Endodermal cell (in vitro differentiated cells): Measurements from ENCODE around the gene KRT5. TPM values are rescaled to one million over a fixed set of nuclear protein-coding genes. Genes with fewer than 3 reads are reported as not detected.

Source experiments
- DNase-seq: peaks from one replicate; pipeline ENCODE4 v3.0.0-alpha.2; 2017
- H3K27ac ChIP-seq: 2 replicates; pipeline ENCODE4 v1.5.1; 2013; ENCODE audit warnings: mild to moderate bottlenecking, low read depth, low read length, moderate library complexity
- H3K27me3 ChIP-seq: 2 replicates; pipeline ENCODE4 v1.6.1; 2013; ENCODE audit warnings: mild to moderate bottlenecking, low read length, moderate library complexity; ENCODE audit not compliant: insufficient read depth, control insufficient read depth, poor library complexity, severe bottlenecking
- H3K36me3 ChIP-seq: 2 replicates; pipeline ENCODE4 v1.7.0; 2013; ENCODE audit warnings: mild to moderate bottlenecking, low read length, moderate library complexity; ENCODE audit not compliant: control insufficient read depth, insufficient read depth
- H3K4me1 ChIP-seq: one replicate; pipeline ENCODE4 v1.7.0; 2013; ENCODE audit warnings: low read length; ENCODE audit not compliant: control insufficient read depth, insufficient read depth
- H3K4me3 ChIP-seq: 2 replicates; pipeline ENCODE4 v1.5.1; 2013; ENCODE audit warnings: mild to moderate bottlenecking, low read length, moderate library complexity
- H3K9ac ChIP-seq: 2 replicates; pipeline ENCODE4 v1.6.1; 2013; ENCODE audit warnings: mild to moderate bottlenecking, low read length, moderate library complexity; ENCODE audit not compliant: poor library complexity, severe bottlenecking; ENCODE audit errors: extremely low read depth
- H3K9me3 ChIP-seq: 2 replicates; pipeline ENCODE4 v1.6.1; 2013; ENCODE audit warnings: mild to moderate bottlenecking, low read length, moderate library complexity; ENCODE audit not compliant: control insufficient read depth
- H3K27ac Mint-ChIP-seq: 2 replicates; pipeline ENCODE4 v1.8.0; 2020; ENCODE audit warnings: mixed read lengths
- H3K27me3 Mint-ChIP-seq: 2 replicates; pipeline ENCODE4 v1.8.0; 2021; ENCODE audit warnings: mild to moderate bottlenecking, mixed read lengths; ENCODE audit not compliant: insufficient read depth
- H3K36me3 Mint-ChIP-seq: 2 replicates; pipeline ENCODE4 v1.8.0; 2020; ENCODE audit warnings: low read depth, mixed read lengths
- H3K4me1 Mint-ChIP-seq: 2 replicates; pipeline ENCODE4 v1.8.0; 2020; ENCODE audit warnings: mixed read lengths
- H3K4me3 Mint-ChIP-seq: 2 replicates; pipeline ENCODE4 v1.8.0; 2020; ENCODE audit warnings: mild to moderate bottlenecking, moderate library complexity, mixed read lengths
- H3K9me3 Mint-ChIP-seq: 2 replicates; pipeline ENCODE4 v1.8.0; 2020; ENCODE audit warnings: mild to moderate bottlenecking, mixed read lengths
- WGBS, 2 experiments: methylation state at CpG; one replicate each; pipeline versions ENCODE4 v1.1.5 to v1.1.7; 2013; ENCODE audit warnings: missing lambda C conversion rate in 2 of 2, mixed read lengths in 1 of 2; ENCODE audit not compliant: insufficient coverage in 1 of 2, insufficient read length in 1 of 2; 5-methylcytosine and 5-hydroxymethylcytosine counted together
- total RNA-seq, 2 donors: library from RNA; stranded (reverse); fragmentation: NEBNext Ultra II Directional in 1 of 2; extraction: Animal tissue kit (Norgen Biotek cat#: 25700) in 1 of 2; gene quantifications; 2 replicates in 1 of 2; 3 replicates in 1 of 2; pipeline ENCODE4 v1.2.1, GENCODE V29; 2021
- TF ChIP-seq, protein P1 (sequence below): fragments of 200-600 bp; sonication (generic); conservative IDR thresholded peaks from 2 replicates; pipeline ENCODE4 v1.5.0; 2021; ENCODE audit warnings: antibody characterized with exemption, mild to moderate bottlenecking

KRT5 gene
- total RNA-seq, 2 donors from 2014 or later = not detected

DNA sequence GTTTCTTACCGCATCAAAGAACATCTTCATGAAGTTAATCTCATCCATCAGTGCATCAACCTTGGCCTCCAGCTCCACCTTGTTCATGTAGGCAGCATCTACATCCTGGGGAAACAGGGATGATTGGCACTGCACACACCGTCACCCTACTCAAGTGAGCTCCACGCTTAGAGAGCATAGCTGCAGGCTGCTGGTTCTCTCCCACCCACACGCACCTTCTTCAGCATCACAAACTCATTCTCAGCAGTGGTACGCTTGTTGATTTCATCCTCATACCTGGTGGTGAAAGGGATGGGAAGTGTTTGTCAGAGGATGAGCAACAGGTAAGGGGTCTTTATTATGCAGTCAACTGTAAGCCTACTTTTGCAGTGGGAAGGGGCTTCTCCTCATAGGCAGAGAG, 2.3 kb downstream of the KRT5 start:
- Histone ChIP-seq H3K27ac (no peak overlapping the region), H3K4me1 (peaks cover 7% of the 10 kb centered on the region), H3K4me3 (no peak overlapping the region), H3K36me3 (no peaks in the 10 kb centered on the region), H3K9me3 (no peaks in the 10 kb centered on the region), H3K9ac (no peak overlapping the region), H3K27me3 (no peaks in the 10 kb centered on the region)
- Mint-ChIP-seq H3K27ac (no peak overlapping the region), H3K27me3 (peaks cover 2% of the 10 kb centered on the region), H3K4me3 (no peak overlapping the region), H3K4me1 (peaks cover 23% of the 10 kb centered on the region), H3K9me3 (no peaks in the 10 kb centered on the region), H3K36me3 (no peaks in the 10 kb centered on the region)
- DNase-seq = no peak
- 90 to 95% methylated on average over 4 to 5 of the region's 5 CpGs for WGBS, 2 experiments
- TF ChIP-seq, protein P1, sequence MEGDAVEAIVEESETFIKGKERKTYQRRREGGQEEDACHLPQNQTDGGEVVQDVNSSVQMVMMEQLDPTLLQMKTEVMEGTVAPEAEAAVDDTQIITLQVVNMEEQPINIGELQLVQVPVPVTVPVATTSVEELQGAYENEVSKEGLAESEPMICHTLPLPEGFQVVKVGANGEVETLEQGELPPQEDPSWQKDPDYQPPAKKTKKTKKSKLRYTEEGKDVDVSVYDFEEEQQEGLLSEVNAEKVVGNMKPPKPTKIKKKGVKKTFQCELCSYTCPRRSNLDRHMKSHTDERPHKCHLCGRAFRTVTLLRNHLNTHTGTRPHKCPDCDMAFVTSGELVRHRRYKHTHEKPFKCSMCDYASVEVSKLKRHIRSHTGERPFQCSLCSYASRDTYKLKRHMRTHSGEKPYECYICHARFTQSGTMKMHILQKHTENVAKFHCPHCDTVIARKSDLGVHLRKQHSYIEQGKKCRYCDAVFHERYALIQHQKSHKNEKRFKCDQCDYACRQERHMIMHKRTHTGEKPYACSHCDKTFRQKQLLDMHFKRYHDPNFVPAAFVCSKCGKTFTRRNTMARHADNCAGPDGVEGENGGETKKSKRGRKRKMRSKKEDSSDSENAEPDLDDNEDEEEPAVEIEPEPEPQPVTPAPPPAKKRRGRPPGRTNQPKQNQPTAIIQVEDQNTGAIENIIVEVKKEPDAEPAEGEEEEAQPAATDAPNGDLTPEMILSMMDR = no peak

DNA sequence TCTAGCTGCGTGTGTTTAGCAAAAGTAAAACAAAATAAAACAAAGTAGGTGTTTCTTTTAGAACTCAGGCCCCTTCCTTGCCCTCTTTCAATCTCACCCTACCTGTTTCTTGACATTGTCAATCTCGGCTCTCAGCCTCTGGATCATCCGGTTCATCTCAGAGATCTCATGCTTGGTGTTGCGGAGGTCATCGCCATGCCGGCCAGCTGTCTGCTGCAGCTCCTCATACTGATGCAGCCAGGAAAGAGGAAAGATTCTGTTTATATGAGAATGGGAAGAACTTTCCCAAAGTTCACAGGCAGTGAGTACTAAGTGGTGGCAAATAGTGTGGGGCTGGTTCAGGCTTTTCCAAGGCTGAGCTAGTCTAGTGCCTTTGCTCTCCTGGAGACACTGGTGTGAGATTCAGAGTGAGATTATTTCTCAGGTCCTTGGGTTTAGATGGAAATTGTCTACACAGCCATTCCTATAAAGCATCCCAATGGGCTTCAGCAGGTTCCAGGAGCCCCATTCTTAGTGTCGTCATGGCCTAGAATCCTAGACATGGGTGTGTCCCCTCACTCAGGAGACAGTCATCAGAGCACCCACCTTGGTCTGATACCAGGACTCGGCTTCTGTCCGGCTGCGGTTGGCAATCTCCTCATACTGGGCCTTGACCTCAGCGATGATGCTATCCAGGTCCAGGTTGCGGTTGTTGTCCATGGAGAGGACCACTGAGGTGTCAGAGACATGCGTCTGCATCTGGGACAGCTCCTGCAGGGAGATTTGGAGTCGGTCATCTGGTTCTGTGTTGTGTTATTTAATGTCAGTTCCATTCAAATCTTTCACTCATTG, 3.0 kb downstream of the KRT5 start:
- Histone ChIP-seq H3K36me3 (no peaks in the 10 kb centered on the region), H3K4me3 (no peak overlapping the region), H3K27ac (no peak overlapping the region), H3K9ac (no peak overlapping the region), H3K4me1 (peaks cover 7% of the 10 kb centered on the region), H3K27me3 (no peaks in the 10 kb centered on the region), H3K9me3 (no peaks in the 10 kb centered on the region)
- Mint-ChIP-seq H3K4me1 (peaks cover 18% of the 10 kb centered on the region), H3K27me3 (peaks cover 2% of the 10 kb centered on the region), H3K36me3 (no peaks in the 10 kb centered on the region), H3K9me3 (no peaks in the 10 kb centered on the region), H3K27ac (no peak overlapping the region), H3K4me3 (no peak overlapping the region)
- TF ChIP-seq, protein P1 = no peak
- DNase-seq = peak; percentile 35
- WGBS, 2 experiments = 83 to 94% methylated on average over 1 to 14 of the region's 14 CpGs

DNA sequence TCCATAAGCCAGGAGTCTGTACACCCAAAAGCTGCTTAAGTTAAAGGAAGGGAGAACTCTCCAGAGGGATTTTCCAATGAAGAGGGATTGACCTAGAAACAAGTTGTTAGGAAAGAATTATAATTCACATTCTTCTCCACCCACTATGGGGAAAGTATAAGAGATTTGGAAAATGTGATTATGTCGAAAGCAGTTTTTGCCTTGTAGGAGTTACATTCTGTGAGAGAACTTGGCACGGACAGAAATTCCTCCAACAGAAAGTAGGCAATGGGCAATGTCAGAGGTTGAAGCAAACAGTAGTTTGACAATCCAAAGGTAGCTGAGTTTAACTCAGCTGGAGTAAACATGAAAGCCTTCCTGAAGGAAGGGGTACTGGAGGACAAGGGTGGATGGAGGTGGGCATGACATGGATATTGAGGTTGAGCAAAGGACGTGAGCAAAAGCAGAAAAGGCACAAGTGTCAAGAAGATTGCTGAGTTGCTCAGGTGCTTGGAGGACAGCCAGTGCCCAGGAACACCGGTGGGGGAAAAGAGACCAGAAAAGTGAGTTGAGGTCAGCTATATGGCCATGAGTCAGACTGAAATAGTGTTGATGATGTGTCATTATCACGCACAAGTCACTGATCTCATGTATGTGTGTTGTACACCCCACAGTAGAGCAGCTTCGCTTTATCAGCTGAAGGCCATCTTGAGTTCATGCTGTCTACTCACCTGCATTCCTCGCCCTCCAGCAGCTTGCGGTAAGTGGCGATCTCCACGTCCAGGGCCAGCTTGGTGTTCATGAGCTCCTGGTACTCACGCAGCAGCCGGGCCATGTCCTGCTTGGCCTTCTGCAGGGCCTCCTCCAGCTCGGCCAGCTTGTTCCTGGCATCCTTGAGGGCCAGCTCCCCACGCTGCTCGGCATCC, 4.0 kb downstream of the KRT5 start:
- Mint-ChIP-seq H3K9me3 (no peaks in the 10 kb centered on the region), H3K4me1 (peaks cover 8% of the 10 kb centered on the region), H3K36me3 (no peaks in the 10 kb centered on the region), H3K4me3 (no peak overlapping the region), H3K27me3 (peaks cover 2% of the 10 kb centered on the region), H3K27ac (no peak overlapping the region)
- H3K4me1 ChIP-seq = peaks cover 3% of the 10 kb centered on the region
- peak; percentile 32 for DNase-seq
- H3K9me3 ChIP-seq = no peaks in the 10 kb centered on the region
- H3K4me3 ChIP-seq = no peak overlapping the region
- H3K36me3 ChIP-seq = no peaks in the 10 kb centered on the region
- no peak overlapping the region for H3K27ac ChIP-seq
- WGBS, 2 experiments = 94% methylated on average over 11 to 15 of the region's 15 CpGs
- no peaks in the 10 kb centered on the region for H3K27me3 ChIP-seq
- TF ChIP-seq, protein P1 = no peak
- H3K9ac ChIP-seq = no peak overlapping the region
